CD4-positive, alpha-beta T cell treated with Interferon gamma for 1 hour (primary cell): ENCODE measurements around the gene EEIG2.

Source experiments
- DNase-seq: peaks from one replicate; pipeline ENCODE4 v3.0.0-alpha.2; 2020

Gene EEIG2

GRCh38 chr1:108585313-108585712 is 25.4 kb downstream of the EEIG2 start:
- no peak for DNase-seq

GRCh38 chr1:108590441-108590840 is 30.5 kb downstream of the EEIG2 start:
- DNase-seq, result peak; percentile 2

DNA sequence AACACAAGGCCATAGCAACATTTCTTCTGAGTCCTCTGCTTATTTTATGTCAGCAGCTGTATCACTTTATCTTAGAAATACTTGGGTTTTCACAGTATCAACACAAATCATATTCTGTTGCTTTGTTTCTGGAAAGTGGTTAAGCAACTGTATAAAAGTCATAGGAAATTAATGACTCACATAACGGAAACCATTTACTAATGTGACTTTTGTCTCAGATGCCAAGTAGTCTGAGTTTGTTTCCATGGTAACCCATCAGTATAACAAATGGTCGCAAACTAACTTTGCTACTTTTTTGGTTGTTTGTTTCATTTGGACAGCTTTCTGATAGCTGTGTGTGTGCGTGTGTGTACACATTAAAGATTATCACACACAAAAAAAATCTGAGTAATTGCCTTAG is 31.1 kb downstream of the EEIG2 start:
- DNase-seq, result peak; percentile 4

- no peak for DNase-seq
Measured at GRCh38 chr1:108591466-108591865, 31.6 kb downstream of the EEIG2 start.

- peak; percentile 4 for DNase-seq
Measured at GRCh38 chr1:108592030-108592759, 32.3 kb downstream of the EEIG2 start.

- DNase-seq, result no peak
Measured at GRCh38 chr1:108593448-108593847, 33.5 kb downstream of the EEIG2 start.

DNA sequence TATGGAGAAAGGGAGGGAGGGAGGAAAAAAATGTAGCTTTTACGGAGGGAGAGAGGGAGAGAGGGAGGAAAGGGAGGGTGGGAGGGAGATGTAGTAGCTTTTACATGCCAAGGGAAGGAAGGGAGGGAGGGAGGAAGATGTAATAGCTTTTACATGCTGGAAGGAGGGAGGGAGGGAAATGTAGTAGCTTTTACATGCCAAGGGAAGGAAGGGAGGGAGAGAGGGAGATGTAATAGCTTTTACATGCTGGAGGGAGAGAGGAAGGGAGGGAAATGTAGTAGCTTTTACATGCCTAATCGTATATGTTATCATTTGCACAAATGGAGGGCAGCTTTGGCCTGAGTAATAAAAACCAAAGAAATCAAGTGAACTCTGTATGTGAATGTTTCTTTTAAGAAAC is 35.6 kb downstream of the EEIG2 start:
- no peak for DNase-seq

- no peak for DNase-seq
Measured at GRCh38 chr1:108597041-108597440, 37.1 kb downstream of the EEIG2 start.

- DNase-seq, result no peak
Measured at GRCh38 chr1:108598340-108598739, 38.4 kb downstream of the EEIG2 start.

- DNase-seq, result no peak
Measured at GRCh38 chr1:108600504-108600903, 40.6 kb downstream of the EEIG2 start.

GRCh38 chr1:108601708-108602410 is 42.0 kb downstream of the EEIG2 start:
- DNase-seq, result no peak

- no peak for DNase-seq
Measured at GRCh38 chr1:108605633-108606032, 45.7 kb downstream of the EEIG2 start.

DNA sequence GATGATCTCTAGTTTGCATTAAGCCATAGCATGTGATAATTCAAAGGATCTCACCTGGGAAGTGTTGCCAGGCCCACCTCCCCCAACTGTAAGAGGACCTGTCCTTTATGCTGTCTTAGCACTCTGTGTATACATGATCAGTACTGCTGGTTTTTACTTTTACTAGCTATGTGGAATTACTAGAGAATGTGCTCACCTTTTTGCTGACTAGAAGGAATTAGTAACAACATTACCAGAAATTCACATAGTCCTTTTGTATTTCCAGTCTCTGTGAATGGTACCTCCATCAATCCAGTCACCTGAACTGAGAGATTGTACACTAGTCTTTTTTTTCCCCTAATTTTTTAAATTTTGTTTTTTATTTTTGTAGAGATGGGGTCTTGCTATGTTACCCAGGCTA is 46.6 kb downstream of the EEIG2 start:
- DNase-seq, result no peak

- no peak for DNase-seq
Measured at GRCh38 chr1:108609483-108610049, 49.7 kb downstream of the EEIG2 start.
